ENCODE measurements around the gene HEPH. TPM values are rescaled to one million over a fixed set of nuclear protein-coding genes. Genes with fewer than 3 reads are reported as not detected.

The HEPH gene
- total RNA-seq, 2 experiments from 2014 or later = not detected

DNA sequence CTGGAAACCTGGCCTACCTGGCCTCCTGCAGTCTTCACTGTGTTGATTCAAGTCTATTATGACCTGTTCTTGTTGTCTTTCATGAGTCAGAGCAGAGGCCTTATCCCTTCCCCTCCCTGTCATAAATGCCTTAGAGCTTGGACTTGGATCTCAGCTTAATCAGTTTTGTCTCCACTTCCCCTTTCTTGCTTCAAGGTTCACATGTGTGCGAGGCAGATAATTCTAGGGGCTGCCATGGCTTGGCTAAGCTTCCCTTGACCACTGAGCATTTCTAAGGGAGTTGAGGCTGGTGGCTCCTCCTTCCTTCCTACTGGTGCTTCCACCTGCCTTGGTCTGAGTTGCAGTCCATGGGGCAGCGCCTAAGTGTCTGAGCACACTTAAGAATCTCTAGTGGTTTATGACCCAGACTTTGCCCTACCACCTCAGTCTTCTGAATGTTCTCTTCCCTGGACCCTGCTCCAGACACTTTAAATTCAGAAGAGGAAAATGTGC lies 1.7 kb upstream of the HEPH start:
- H3K4me2 ChIP-seq (ENCODE audit: low read length) = no peak overlapping the region

DNA sequence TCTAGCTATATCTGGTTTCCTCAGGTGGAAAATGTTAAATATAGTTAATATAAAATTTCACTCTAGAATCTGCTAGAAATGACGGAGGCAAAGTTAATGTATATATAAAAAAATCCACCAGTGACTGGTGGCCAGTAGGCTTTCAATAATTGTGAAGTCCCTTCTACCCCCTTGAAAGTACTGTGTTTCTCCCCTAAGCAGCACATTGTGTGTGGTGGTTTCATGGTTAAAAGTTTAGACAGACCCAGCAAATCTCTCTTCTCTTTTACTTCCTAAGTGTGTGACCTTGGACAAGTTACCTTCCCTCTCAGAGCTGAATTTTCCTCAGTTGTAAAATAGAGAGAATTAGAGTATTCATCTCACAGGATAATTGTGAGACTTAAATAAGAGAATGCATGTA lies 600 bp upstream of the HEPH start:
- ChIA-PET CTCF (ENCODE audit: unreplicated experiment) (no interaction called here), POLR2A (no interaction called here)
- Histone ChIP-seq H3K36me3 (ENCODE audit: insufficient read depth, low read length) (no peaks in the 10 kb centered on the region), H2AFZ (ENCODE audit: low read length) (no peak overlapping the region), H3K9me2 (ENCODE audit: insufficient read depth, low read length) (no peaks in the 10 kb centered on the region), H3K79me2 (ENCODE audit: insufficient read depth, low read depth, low read length) (no peaks in the 10 kb centered on the region), H3K4me2 (ENCODE audit: low read length) (no peak overlapping the region), H3K4me1 (ENCODE audit: insufficient read depth, low read length, poor library complexity, severe bottlenecking) (no peaks in the 10 kb centered on the region), H3K27ac (ENCODE audit: low read depth, low read length, poor library complexity, severe bottlenecking) (no peak overlapping the region), H3K4me3 (ENCODE audit: low read depth, low read length, poor library complexity, severe bottlenecking) (no peak overlapping the region), H3K9me3 (ENCODE audit: low read length) (no peaks in the 10 kb centered on the region), H4K20me1 (ENCODE audit: insufficient read depth, low read length) (no peaks in the 10 kb centered on the region)
- no peak for DNase-seq (ENCODE audit: low spot score)
- no peak for TF ChIP-seq EZH2phosphoT487 (IDR thresholded peaks at IDR 0.05; ENCODE audit: borderline replicate concordance, low read depth, low read length)
- intact Hi-C loops (cut with micrococcal nuclease; ENCODE audit: unreplicated experiment) = no loop called here
- BruUV-seq (replicated peaks) = no TSS peak

More for the DNA sequence above, 1.7 kb upstream of the HEPH start:
- no peak for TF ChIP-seq EZH2phosphoT487 (IDR thresholded peaks at IDR 0.05; ENCODE audit: borderline replicate concordance, low read depth, low read length)
- TF ChIP-seq, protein P1, sequence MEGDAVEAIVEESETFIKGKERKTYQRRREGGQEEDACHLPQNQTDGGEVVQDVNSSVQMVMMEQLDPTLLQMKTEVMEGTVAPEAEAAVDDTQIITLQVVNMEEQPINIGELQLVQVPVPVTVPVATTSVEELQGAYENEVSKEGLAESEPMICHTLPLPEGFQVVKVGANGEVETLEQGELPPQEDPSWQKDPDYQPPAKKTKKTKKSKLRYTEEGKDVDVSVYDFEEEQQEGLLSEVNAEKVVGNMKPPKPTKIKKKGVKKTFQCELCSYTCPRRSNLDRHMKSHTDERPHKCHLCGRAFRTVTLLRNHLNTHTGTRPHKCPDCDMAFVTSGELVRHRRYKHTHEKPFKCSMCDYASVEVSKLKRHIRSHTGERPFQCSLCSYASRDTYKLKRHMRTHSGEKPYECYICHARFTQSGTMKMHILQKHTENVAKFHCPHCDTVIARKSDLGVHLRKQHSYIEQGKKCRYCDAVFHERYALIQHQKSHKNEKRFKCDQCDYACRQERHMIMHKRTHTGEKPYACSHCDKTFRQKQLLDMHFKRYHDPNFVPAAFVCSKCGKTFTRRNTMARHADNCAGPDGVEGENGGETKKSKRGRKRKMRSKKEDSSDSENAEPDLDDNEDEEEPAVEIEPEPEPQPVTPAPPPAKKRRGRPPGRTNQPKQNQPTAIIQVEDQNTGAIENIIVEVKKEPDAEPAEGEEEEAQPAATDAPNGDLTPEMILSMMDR (conservative IDR thresholded peaks at IDR 0.05; ENCODE audit: low read length) = no peak
- no peak overlapping the region for H3K4me3 ChIP-seq (ENCODE audit: low read depth, low read length, poor library complexity, severe bottlenecking)
- no peak for DNase-seq (ENCODE audit: low spot score)
- H4K20me1 ChIP-seq (ENCODE audit: insufficient read depth, low read length) = no peaks in the 10 kb centered on the region
- H3K27ac ChIP-seq (ENCODE audit: low read depth, low read length, poor library complexity, severe bottlenecking) = no peak overlapping the region
- intact Hi-C loops (cut with micrococcal nuclease; ENCODE audit: unreplicated experiment) = no loop called here
- H3K36me3 ChIP-seq (ENCODE audit: insufficient read depth, low read length) = no peaks in the 10 kb centered on the region
- no peak overlapping the region for H2AFZ ChIP-seq (ENCODE audit: low read length)
- H3K9me2 ChIP-seq (ENCODE audit: insufficient read depth, low read length) = no peaks in the 10 kb centered on the region
- ChIA-PET CTCF (ENCODE audit: unreplicated experiment) (no interaction called here), POLR2A (no interaction called here)
- no TSS peak for BruUV-seq (replicated peaks)
- H3K4me1 ChIP-seq (ENCODE audit: insufficient read depth, low read length, poor library complexity, severe bottlenecking) = no peaks in the 10 kb centered on the region
- H3K79me2 ChIP-seq (ENCODE audit: insufficient read depth, low read depth, low read length) = no peaks in the 10 kb centered on the region
- H3K9me3 ChIP-seq (ENCODE audit: low read length) = no peaks in the 10 kb centered on the region

- no peak for DNase-seq (ENCODE audit: low spot score)
- no TSS peak for BruUV-seq (replicated peaks)
- no peak overlapping the region for H3K4me2 ChIP-seq (ENCODE audit: low read length)
- no peaks in the 10 kb centered on the region for H3K9me2 ChIP-seq (ENCODE audit: insufficient read depth, low read length)
- H3K9me3 ChIP-seq (ENCODE audit: low read length) = no peaks in the 10 kb centered on the region
- no peak overlapping the region for H2AFZ ChIP-seq (ENCODE audit: low read length)
- no peaks in the 10 kb centered on the region for H3K79me2 ChIP-seq (ENCODE audit: insufficient read depth, low read depth, low read length)
- intact Hi-C loops (cut with micrococcal nuclease; ENCODE audit: unreplicated experiment) = no loop called here
- H3K4me1 ChIP-seq (ENCODE audit: insufficient read depth, low read length, poor library complexity, severe bottlenecking) = no peaks in the 10 kb centered on the region
- no peaks in the 10 kb centered on the region for H4K20me1 ChIP-seq (ENCODE audit: insufficient read depth, low read length)
- H3K27ac ChIP-seq (ENCODE audit: low read depth, low read length, poor library complexity, severe bottlenecking) = no peak overlapping the region
- no peak for TF ChIP-seq EZH2phosphoT487 (IDR thresholded peaks at IDR 0.05; ENCODE audit: borderline replicate concordance, low read depth, low read length)
- TF ChIP-seq, protein P1 (conservative IDR thresholded peaks at IDR 0.05; ENCODE audit: low read length) = no peak
- H3K36me3 ChIP-seq (ENCODE audit: insufficient read depth, low read length) = no peaks in the 10 kb centered on the region
- CTCF ChIA-PET (ENCODE audit: unreplicated experiment) = no interaction called here
- POLR2A ChIA-PET = no interaction called here
- no peak overlapping the region for H3K4me3 ChIP-seq (ENCODE audit: low read depth, low read length, poor library complexity, severe bottlenecking)
Observed at GRCh38 chrX:66164470-66164869, 423 bp downstream of the HEPH start.

Measured in OCI-LY7 (cell line).